AG08395 (cell line): Measurements from ENCODE around the gene LRCH2.

ENCODE experiments used
- DNase-seq: peaks from one replicate; pipeline ENCODE4 v3.0.0; 2012; ENCODE audit warnings: mixed read lengths, low spot score

The LRCH2 gene

DNA sequence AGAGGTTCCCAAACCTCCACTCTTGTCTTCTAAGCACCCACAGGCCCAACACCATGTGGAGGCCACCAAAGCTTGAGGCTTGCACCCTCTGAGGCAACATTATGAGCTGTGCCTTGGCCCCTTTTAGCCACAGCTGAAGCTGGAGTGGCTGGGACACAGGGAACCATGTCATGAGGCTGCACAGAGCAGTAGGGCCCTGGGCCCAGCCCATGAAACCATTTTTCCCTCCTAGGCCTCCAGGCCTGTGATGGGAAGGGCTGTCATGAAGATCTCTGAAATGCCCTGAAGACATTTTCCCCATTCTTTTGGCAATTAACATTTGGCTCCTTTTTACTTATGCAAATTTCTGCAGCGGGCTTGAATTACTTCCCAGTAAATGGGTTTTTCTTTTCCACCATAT lies 29.9 kb downstream of the LRCH2 start:
- no peak for DNase-seq

DNA sequence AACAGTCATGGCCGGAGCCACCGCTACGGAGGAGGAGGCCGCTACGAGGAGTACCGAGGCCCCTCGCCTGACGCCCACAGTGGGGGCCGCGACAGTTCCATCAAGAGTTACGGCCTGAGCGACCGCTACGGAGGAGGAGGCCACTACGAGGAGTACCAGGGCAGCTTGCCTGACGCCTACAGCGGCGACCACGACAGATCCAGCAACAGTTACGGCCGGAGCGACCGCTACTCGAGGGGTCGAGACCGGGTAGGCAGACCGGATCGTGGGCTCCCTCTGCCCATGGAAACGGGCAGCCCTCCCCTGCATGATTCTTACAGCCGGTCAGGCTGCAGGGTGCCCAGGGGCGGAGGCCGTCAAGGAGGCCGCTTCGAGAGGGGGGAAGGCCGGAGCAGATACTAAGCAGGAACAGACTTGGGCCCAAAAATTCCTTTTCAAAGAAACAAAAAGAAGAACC lies 41.6 kb downstream of the LRCH2 start:
- no peak for DNase-seq

DNA sequence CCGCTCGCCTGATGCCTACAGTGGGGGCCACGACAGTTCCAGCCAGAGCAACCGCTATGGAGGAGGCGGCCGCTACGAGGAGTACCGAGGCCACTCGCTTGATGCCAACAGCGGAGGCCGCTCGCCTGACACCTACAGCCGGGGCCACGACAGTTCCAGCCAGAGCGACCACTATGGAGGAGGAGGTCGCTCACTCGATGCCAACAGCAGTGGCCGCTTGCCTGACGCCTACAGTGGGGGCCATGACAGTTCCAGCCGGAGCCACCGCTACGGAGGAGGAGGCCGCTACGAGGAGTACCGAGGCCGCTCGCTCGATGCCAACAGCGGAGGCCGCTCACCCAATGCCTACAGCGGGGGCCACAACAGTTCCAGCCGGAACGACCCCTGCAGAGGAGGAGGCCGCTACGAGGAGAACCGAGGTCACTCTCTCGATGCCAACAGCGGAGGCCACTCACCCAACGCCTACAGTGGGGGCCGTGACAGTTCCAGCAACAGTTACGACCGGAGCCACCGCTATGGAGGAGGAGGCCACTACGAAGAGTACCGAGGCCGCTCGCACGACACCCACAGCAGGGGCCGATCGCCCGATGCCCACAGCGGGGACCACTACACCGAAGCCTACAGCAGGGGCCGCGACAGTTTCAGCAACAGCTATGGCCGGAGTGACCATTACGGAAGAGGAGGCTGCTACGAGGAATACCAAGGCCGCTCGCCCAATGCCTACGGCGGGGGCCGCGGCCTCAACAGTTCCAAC lies 42.2 kb downstream of the LRCH2 start:
- no peak for DNase-seq

DNA sequence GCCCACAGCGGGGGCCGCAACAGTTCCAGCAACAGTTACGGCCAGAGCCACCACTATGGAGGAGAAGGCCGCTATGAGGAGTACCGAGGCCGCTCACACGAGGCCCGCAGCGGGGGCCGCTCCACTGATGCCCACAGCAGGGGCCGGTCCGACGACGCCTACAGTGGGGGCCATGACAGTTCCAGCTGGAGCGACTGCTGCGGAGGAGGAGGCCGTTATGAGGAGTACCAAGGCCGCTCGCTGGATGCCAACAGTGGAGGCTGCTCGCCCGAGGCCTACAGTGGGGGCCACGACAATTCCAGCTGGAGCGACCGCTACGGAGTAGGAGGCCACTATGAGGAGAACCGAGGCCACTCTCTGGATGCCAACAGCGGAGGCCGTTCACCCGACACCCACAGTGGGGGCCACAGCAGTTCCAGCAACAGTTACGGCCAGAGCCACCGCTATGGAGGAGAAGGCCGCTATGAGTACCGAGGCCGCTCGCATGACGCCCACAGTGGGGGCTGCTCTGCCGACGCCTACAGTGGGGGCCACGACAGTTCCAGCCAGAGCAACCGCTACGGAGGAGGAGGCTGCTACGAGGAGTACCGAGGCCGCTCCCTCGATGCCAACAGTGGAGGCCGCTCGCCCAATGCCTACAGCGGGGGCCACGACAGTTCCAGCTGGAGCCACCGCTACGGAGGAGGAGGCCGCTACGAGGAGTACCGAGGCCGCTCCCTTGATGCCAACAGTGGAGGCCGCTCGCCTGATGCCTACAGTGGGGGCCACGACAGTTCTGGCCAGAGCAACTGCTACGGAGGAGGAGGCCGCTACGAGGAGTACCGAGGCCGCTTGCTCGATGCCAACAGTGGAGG lies 43.0 kb downstream of the LRCH2 start:
- no peak for DNase-seq

DNA sequence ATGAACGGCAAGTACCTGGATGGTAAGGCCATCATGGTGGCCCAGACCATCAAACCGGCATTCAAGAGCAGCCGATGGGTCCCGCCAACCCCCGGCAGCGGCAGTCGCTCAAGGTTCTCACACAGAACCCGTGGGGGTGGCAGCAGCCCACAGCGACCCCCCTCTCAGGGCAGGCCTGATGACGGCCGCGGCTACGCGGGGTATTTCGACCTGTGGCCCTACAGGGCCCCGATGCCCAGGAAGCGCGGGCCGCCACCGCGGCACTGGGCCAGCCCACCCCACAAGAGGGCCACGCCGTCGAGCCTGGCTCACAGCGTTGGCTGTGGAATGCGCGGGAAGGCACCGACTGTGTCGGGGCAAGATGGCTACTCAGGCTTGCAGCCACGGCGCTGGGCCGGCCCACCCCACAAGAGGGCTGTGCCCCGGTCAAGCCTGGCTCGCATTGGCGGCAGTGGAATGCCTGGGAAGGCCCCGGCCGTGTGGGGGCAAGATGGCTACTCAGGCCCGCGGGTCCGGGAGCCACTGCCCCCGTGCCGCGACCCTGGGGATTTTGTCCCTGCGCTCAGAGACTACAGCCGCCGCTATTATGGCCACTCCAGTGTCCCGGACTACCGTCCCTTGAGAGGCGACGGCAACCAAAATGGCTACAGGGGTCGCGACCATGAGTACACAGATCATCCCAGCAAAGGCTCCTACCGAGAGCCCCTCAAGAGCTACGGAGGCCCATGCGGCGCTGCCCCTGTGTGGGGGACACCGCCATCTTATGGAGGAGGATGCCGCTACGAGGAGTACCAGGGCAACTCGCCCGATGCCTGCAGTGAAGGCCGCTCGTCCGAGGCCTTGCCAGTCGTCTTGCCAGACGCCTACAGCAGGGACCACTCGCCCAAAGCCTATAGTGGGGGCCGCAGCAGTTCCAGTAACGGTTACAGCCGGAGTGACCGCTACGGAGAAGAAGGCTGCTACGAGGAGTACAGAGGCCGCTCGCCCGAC lies 44.0 kb downstream of the LRCH2 start:
- DNase-seq, result no peak

DNA sequence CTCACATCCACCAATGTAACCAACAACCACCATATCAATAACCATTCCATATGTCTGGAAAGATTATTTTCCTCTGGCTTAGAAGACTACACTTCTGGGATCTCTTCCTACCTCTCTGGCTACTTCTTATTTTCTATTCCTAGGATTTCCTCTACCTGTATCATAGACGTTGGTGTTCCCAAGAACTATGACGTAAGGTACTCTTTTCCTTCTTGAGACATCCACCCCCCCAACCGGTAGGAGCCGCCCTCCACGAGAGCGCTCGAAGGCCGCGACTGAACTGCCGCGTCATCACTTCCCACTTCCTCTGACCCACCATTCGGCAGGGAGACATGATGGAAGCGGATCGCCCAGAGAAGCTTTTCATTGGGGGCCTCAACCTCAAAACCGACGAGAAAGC lies 44.8 kb downstream of the LRCH2 start, which contains the start of gene RBMXL3:
Gene RBMXL3 (plus strand): TSS at position 301 of the 400 bp plus-strand sequence. CDS start 32 bp downstream, at position 333.
- no peak for DNase-seq

DNA sequence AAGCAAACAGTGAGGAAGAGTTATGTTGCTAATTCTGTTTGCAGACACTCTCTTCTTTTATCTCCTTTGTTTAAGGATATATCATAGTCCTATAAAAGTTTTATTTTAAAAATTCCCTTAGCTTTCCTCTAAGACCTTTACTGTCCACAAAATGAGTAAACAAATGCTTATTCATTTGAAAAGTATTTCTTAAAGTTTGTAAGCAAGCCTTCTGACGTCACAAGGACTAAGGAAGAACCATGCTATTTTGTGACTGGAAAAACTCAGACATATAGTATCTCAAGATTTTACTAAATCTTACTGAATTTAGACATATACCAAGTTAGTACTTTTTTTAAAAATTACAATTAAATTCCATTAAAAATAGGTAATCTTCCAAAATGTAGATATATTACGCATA lies 49.9 kb downstream of the LRCH2 start:
- DNase-seq, result peak; percentile 19

DNA sequence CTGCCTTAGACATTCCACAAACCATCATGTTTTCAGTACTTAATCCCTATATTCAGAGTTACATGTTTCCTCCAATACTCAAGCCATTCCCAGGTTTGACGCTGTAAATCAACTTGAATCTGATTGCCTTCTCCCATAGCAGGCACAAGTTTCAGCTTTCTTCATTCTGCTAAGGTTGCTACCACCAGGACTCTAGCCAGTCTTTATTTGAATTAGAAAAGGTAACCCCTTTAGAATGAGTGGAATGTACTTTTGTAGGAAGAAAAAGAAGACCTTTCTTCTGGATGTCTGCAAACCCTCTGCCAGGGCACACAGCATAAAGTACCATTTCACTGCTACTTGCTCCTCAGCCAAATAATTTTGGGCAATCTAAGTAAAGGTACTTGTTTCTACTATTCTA lies 55.4 kb downstream of the LRCH2 start:
- DNase-seq, result no peak

DNA sequence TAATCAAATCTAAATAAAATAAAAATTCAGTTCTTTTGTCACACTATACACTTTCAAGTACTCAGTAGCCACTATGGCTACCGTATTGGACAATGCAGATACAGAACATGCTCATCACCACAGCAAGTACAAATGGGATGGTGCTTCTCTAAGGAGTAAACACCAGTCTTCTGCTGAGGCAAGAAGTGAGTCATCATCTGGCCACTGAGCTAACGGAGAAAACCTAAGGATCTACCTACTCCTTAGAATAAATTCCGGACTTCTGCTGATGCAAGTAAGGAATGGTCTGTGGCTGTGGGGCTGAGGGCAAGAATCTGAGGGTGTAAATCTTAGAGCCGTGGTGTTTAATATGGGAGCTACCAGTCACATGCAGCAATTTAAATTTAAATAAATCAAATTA lies 56.0 kb downstream of the LRCH2 start:
- DNase-seq, result no peak

DNA sequence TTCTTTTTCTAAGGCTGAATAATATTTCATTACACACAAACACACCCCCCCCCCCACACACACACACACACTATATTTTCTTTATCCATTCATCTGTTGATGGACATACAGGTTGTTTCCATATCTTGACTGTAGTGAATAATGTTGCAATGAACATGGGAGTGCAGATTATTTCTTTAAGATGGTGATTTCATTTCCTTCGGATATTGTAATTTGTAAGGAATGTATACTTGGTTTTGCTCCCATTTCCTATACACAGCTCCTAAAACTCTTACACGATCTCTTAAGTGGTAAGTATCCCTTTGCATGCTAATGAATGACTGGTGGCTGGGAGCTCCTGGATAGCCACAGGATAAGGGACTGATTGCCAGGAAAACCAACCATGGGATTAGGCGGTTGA lies 59.3 kb downstream of the LRCH2 start:
- DNase-seq, result no peak

DNA sequence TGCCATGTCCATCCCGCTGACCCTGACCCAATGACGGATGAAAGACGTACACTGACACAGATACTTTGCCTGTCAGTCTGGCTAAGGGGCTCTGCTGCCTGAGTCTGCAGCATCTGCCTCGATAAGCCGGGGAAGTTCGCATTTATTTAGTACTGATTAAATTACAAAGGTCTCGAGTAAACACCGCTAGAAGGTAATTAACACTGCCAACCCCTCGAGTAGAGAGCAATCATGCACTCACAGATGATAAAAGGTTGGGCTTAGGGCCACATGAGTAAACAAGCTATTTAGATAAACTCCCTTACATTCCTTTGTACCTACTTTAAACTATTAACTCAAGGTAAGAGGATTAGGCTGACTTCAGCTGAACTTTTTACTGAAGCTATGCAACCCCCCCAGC lies 60.7 kb downstream of the LRCH2 start:
- DNase-seq, result no peak

DNA sequence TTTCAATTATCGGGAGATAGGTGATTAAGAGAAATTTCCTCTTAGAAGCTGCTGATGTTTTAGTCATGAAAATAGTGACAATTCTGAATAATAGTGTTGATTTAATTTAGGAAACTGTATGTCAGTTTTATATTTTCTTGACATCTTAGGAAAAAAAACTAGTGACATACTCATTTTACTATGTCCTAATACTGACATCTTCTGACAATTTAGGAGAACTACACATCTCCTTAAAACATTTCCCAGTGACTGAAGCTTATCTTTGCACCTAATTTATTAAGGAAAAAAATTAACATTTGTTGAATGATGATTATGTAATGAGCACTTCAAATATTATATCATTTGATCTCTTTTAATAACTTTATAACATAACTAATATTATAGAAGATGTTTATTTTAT lies 86.7 kb downstream of the LRCH2 start:
- peak; percentile 28 for DNase-seq

DNA sequence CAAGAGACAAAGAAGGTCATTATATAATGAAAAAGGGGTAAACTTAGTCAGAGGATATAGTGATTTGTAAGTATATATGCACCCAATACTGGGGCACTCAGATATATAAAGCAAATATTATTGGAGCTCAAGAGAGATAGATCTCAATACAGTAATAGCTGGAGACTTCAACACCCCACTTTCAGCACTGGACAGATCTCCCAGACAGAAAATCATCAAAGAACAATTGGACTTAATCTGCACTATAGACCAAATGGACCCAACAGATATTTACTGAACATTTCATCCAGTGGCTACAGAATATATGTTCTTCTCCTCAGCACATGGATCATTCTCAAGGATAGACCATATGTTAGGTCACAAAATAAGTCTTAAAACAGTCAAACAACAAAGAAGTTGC lies 91.8 kb downstream of the LRCH2 start:
- no peak for DNase-seq

DNA sequence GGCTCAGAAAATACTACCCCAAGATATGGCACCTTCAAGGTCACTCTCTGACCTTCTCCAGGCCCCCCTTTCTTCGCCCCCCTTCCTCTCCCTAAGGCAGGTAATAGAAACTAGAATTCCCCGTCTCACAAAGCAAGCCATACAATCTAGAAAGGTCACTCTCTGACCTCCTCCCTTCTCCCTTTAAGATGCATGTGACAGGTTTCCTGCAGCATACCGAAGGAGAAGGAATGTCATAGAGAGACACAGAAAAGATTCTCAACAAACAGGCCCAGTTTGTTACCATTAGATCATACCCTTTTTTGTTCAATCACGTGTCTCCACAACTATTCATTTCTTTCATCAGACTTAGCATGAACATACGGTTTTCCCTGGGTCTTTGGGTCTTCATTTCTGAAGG lies 95.9 kb downstream of the LRCH2 start:
- DNase-seq, result no peak

DNA sequence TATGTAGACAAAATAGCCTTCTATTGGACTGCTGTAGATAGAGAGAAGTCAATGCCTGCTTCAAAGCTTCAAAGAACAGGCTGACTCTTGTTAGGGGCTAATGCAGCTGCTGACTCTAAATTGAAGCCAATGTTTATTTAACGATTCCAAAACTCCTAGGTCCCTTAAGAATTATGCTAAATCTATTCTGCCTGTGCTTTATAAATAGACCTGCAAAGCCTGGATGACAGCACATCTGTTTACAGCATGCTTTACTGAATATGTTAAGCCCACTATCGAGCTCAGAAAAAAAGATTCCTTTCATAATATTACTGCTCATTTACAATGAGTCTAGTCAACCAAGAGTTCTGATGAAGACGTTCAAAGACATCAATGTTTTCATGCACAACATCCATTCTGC lies 99.5 kb downstream of the LRCH2 start:
- DNase-seq, result no peak

DNA sequence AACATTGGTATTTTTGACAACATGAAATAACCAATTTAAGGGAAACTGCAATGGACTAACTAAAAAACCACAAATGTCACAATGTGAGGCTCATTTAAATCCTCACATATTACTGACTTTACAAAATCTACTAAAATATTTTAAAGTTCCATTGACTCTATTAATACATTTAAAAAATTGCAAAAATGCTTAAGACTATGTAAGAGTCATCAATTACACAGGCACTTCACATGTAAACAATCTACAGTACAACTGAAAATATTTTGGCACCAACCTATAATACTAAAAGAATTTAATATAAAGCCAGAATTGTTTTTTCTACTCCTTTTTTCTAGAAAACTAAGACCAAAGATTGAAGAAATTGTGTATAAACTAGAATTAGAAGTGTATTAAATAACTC lies 121.5 kb downstream of the LRCH2 start:
- DNase-seq, result no peak

DNA sequence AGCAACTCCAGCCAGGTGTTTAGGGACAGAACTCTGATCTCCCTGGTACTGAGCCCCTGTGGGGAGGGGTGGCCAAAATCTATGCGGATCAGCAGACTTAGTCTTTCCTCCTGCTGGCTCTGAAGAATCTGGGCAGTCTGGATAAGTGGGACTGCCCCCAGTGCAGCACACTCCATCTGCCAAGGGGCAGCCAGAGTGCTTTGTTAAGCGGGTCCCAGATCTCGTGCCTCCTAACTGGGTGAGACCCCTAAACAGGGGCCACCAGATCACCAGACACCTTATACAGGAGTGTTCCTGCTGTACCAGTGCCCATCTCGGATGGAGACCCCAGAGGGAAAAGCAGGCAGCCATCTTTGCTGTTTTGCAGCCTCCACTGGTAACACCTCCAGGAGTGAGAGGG lies 135.0 kb downstream of the LRCH2 start:
- DNase-seq, result no peak

DNA sequence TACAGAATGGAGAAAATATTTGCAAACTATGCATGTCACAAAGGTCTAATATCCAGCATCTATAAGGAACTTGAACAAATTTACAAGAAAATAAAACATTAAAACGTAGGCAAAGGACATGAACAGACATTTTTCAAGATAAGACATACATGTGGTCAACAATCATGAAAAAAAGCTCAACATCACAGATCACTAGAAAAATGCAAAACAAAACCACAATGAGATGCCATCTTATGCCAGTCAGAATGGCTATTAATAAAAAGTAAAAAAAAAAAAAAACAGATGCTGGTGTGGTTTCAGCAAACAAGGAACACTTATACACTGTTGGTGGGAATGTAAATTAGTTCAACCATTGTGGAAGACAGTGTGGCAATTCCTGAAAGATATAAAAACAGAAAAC lies 140.7 kb downstream of the LRCH2 start:
- DNase-seq, result no peak

DNA sequence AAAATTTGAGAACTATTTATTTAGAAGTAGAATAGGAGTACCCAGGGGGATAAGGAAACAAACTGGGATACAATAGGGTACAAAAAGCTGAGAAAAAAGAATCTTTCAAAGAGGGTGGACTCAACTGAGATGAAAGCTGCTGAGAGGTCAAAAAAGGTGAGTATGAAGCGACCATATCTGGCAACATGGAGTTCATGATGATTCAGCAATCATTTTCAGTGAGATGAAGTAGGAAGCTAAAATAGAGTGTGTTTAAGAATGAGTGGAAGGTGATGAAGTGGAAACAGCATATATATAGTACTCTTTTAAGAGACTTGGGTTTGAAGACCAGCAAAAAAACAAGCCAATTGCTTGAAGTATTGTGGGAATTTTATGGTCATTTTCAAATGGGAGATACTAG lies 144.5 kb downstream of the LRCH2 start:
- DNase-seq, result no peak

DNA sequence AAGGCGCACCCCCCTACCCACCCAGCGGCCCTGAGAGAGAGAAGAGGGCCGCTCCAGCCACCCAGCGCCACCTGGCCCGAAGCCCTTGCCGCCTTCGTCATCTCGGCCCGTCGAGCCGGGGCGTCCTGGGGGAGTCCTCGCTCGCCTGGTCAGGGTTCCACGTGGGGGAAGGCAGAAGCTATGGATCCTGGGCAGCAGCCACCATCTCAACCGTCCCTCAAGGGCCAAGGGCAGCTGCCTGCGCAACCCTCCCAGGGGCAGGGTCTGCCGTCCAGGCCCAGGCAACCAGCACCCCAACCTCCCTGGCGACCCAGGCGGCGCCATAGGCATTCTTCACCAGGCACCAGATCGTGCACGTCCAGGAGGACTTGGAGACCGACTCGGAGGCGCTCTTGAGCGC lies 165.0 kb downstream of the LRCH2 start:
- DNase-seq, result no peak

DNA sequence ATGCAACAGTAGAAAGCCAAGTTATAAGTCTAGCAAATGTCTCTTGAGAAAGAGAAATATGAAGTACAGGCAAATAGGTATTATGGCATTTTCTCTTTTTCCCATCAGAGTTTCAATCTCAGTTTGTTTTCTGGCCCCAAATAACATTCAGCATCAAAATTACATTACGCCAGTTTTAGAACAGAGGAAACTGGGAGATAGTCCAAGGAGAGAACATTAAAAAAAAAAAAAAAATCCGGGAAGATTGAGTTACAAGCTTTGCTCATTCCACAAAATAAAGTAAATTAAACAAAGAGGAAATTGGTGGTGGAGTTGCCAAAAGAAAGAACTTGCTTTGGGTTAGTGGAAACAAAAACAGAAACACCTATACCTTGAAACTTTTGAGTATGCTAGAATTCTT lies 166.1 kb downstream of the LRCH2 start:
- peak; percentile 5 for DNase-seq

DNA sequence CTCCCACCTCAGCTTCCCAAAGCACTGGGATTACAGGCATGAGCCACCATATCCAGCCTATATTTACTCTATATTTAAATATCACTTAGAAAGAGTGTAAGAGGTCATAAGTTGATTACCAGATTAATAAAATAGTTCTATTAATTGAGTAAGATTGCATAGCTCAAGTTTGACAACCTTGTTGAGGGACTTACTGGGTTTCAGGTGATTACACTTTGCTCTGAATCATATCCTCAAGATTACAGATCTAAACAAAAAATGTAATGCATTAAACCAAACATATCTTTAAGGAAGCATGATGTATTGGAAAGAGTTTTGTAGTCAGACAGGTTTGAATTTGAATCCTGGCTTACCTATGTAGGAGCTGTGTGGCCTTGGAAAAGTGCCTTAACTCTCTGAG lies 168.6 kb downstream of the LRCH2 start:
- no peak for DNase-seq
